Pons (tissue), 1 donor: ENCODE results near the gene PAK2.
A peak's percentile ranks its signal among the peaks of the same experiment; 100 is the strongest.
"Not testable (repeated sequence)": the region's sequence is repeated elsewhere in the genome, so short reads cannot be mapped to it uniquely, and the experiment has no call there.

Experiments
- DNase-seq: peaks from one replicate; pipeline ENCODE4 v3.0.0-alpha.2; 2016; ENCODE audit warnings: low spot score

Gene PAK2

DNA sequence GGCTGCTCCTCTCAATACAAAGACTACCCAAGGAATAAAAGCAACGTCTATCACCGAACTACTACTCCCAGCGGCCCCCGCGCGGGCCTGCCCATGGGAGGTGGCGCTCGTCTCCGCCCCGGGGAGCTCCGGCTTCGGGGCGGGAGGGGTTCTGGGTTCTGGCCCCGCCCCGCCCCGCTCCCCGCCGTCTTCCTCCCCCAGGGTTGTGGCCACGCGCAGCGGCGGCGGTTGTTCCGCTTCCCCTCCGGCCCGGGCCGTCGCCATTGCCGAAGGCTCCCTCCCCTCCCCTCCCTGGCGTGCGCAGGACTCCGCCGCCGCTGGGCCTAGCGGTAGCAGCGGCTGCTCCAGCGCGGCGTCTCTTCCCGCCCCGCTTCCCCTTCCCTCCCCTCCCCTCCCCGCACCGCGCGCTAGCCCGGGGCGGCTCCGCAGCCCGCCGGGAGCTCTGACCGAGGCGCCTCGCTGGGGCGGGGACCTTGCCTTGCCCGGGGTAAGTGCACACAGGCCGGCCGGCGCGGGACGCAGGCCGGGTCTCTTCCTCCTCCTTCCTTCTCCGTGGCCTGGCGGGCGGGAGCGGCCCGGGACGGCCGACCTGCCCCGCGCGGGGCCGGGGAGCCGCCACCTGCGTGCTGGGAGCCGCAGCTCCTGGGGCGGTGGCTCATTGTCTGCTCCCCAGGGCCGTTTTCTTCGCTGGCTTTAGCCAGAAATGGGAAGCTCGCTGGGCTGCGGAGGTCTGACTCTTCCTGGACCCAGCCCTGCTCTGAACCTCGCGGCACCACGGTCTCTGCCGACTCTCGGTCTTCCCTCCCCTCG lies at the start of gene PAK2:
PAK2 (plus strand) TSS at position 187 of the 810 bp plus-strand sequence. CDS start 42,790 bp downstream, outside the sequence.
- DNase-seq: peak; percentile 94

DNA sequence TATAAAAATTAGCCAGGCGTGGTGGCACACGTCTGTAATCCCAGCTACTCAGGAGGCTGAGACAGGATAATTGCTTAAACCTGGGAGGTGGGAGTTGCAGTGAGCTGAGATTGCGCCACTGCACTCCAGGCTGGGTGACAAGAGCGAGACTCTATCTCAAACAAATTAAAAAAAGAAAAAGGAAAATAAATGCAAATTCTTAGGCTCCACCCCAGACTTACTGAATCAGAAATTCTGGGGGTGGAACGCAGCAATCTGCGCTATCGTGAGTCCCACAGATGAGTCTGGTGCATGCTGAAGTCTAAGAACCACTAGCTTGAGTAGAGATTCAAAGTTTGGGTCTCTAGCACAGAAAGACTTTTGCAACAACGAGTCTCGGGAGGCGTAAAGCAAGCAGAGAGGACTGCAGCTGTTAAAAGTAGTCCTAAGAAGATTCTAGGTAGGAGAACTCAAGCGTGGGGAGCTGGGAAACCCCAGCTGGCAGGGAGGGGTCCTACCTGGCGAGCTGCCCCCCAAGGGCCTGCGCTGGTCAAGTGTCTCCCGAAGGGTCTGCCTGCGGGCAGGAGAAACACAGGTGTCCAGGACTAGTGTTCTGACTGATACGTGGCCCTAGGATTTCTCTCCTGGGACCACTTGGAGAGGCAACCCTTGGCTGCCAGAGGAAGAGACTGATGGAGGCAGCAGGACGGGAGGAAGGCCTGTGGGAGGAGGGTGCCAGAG lies 49.6 kb upstream of the PAK2 start:
- DNase-seq: no peak

DNA sequence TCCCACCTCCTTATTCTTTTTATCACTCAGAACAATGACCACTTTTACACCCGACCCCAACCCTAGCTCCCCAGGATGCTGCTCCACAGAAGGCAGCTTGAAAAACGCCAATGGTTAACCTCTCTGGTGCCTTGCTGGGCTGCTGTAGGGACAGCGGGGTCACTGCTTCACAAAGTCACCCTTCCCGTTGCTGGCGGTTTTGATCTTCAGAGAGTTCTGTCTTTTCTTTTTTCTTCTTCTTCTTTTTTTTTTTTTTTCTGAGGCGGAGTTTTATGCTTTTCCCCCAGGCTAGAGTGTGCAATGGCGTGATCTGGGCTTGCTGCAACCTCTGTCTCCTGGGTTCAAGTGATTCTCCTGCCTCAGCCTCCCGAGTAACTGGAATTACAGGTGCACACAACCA lies 48.3 kb upstream of the PAK2 start:
- DNase-seq: no peak

DNA sequence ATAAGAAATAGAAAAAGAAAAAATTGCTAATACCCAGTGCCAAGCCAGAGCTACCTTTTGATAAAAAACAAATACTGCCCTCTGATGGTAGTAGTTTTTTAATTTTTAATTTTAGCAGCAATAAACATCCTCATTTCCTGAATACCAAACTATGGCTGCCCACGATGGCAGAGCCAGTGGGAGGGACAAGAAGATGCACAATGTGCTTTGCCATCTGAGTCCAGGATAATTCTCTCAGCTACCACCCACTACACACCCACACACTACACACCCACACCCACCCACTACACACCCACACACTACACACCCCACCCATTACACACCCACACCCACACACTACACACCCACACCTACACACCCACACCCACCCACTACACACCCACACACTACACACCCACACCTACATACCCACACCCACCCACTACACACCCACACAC lies 45.4 kb upstream of the PAK2 start:
- no peak for DNase-seq

DNA sequence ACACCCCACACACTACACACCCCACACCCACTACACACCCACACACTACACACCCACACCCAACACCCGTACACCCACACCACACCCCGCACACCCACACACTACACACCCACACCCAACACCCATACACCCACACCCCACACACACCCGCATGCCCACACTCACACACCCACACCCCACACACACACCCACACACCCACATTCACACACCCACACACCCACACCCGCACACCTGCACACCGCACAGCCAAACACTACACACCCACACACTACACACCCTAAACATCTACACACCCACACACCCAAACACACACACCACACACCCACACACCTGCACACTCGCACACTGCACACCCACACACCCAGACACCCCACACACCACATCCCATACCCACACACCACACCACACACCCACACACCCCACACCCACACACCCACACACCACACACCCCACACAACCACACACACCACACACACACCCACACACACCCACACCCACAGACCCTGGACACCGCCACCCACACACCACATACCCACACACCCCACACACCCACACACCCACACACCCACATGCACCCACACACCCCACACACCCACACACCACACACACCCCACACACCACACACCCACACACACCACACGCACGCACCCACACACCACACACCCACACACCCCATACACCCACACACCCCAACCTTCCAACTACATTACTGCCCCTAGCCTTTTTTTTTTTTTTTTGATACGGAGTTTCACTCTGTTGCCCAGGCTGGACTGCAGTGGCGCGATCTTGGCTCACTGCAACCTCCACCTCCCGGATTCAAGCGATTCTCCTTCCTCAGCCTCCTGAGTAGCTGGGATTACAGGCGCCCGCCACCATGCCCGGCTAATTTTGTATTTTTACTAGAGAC lies 44.5 kb upstream of the PAK2 start:
- DNase-seq: no peak

DNA sequence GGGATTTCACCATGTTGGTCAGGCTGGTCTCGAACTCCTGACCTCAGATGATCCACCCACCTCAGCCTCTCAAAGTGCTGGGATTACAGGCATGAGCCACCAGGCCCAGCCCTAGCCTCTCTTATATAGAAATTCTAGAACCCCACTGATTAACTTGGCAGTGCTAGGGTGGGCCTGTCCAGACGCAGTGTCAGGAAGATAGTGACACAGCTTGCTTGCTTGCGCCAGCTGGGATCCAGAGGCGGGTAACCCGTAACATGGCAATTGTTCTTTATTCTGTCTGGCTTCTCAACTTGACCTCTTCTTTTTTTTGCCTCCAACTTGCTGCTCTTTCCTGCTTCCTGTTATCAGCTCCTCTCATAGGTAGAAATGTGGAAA lies 43.8 kb upstream of the PAK2 start:
- no peak for DNase-seq

DNA sequence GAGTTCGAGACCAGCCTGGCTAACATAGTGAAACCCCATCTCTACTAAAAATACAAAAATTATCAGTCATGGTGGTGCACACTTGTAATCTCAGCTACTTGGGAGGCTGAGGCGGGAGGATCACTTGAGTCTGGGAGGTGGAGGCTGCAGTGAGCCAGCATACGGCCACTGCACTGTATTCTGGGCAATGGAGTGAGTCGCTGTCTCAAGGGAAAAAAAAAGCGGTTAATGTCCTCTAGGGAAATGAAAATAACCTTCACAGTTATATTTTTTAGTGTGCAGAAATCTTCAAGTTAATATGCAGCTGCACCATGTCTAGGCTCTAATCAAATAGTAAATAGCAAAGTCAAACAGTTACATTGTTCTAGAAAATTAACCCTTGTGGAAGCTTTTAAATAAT lies 42.4 kb upstream of the PAK2 start:
- DNase-seq: no peak

DNA sequence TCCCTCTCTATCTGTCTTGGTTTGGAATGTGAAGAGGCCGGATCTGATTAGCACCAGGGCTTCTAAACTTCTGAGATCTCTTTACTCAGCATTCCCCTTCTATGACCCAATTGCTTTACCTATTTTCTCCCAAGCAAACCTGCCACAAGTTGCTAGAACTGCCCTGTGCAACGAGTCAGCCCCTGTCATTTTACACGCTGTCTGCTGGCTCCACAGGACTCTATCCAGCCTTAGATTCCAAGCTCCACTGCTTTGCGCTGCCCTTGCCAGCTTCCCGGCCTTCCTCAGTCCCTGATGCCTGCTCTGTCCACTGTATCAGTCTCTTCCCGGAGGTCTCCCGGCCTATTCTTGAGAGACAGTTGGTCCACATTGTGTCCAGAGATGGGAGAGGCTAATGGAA lies 39.9 kb upstream of the PAK2 start:
- DNase-seq: no peak

DNA sequence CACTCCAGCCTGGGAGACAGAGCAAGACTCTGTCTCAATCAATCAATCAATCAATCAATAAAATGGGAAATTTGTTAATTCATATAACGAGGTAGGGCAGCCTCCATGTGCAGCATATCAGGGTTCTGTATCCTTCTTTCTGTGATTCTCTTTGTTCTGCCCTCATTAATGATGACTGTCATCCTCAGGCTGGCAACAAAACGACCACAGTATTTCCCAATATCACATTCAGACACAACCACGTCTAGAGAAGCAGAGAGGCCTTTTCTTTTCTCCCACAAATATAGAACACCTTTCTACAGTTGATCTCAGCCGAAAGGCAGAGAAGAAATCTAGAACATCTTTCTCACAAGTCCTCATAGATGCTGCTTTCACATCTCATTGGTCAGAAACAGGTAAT lies 38.9 kb upstream of the PAK2 start:
- DNase-seq: no peak

DNA sequence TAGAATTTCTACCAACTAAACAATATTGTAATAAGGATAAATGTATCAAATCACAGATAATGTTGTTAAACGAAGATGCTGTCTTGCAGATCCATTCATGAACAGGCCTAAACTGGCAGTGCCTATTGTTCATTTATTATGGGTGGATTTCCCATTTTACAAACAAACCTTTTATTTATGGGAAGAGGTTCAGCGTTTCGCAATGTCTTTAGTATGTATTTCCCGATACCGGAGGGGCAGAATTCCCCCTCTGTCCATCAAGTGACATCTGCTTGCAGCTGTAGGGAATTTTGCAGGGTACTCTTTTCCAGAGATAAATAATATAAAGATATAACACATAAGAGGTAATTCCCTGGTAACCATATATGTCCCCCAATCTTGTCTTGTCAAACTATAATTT lies 33.3 kb upstream of the PAK2 start:
- no peak for DNase-seq

DNA sequence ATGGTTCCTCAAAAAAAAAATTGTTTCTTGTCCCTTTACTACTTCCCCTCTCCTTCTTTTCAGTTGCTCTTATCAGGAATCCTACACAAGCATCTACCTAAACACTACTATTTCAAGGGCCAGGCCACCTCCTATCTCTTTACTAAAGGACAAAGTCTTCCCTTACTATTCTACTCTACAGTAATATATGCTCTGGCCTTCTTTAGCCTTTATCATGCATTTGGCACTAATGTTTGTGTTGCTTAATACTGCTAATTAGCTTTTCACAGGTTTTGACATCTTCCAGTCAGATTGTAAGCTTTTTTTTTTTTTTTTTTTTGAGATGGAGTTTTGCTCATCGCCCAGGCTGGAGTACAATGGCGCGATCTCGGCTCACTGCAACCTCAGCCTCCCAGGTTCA lies 32.9 kb upstream of the PAK2 start:
- no peak for DNase-seq

DNA sequence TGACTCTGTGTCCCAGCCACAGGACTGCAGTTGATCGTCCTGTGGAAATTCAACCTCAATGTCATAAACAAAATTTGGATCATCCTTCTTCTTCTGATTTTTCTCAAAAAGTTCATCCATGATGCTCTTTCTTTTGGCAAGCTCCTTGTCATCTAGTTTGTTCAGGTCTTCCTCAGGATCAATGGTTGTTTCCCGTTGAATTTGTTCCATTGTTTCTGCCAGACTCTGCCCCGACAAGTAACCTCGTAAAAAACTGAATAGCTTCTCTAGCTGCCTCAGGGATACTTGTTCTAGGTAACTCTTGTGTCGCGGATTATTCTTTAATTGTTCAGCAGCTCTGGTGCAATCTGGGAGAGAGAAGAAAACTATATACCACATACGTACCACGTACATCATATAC lies 32.1 kb upstream of the PAK2 start:
- no peak for DNase-seq

DNA sequence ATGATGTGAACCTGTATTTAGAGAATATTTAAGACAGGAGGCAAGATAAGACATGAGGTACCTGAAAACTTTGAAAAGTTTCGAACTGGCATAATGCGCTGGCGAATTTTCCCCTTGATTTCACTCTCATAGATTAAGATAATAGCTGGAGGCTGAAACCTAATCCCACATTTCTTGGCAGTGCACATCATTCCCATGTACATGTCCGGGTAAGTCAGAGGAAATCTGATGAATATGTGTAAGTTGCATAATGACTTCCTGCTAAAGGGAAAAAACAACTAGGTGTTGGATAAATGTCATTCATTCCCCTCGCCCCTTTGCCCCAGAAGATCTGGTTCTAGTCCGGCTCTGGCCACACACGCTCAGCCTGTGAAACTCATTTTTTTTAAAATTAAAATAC lies 31.2 kb upstream of the PAK2 start:
- no peak for DNase-seq

DNA sequence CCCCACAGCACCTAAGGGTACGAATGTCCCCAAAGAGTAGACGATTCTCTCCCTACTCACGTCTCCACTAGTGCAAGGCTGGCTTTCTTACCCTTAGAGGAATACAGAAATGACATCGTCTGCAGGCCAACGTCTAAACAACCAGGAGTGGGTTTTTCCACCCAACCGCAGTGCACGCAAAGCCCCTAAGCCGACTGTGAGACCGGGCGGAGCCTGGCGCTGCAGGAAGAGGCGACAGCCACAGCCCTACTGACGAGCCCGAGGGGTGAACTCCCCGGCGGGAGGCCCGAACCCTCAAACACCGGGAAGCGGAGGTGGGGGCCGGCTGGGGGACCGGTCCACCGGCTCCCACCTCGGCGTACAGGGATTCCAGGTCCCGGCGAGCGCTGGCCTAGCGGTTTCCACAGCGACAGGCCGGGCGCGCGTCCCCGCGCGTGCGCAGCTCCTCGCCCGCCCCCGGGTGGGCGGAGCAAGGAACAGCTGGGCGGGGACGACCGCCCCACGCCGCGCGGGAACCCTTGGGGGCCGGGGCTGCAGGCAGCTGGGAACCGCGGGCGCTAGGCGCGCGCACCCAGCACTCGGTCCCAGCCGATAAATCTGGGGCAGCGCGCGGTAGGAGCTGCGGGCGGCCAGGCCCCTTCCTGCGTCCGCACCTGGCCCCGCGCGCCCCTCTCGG lies 27.7 kb upstream of the PAK2 start, which contains the start of the genes CEP19 and PIGX:
CEP19 (minus strand) TSS at position 413 of the 676 bp plus-strand sequence. CDS start 3,593 bp downstream, outside the sequence.
PIGX (plus strand) TSS at position 540 of the 676 bp plus-strand sequence.
- peak; percentile 89 for DNase-seq

DNA sequence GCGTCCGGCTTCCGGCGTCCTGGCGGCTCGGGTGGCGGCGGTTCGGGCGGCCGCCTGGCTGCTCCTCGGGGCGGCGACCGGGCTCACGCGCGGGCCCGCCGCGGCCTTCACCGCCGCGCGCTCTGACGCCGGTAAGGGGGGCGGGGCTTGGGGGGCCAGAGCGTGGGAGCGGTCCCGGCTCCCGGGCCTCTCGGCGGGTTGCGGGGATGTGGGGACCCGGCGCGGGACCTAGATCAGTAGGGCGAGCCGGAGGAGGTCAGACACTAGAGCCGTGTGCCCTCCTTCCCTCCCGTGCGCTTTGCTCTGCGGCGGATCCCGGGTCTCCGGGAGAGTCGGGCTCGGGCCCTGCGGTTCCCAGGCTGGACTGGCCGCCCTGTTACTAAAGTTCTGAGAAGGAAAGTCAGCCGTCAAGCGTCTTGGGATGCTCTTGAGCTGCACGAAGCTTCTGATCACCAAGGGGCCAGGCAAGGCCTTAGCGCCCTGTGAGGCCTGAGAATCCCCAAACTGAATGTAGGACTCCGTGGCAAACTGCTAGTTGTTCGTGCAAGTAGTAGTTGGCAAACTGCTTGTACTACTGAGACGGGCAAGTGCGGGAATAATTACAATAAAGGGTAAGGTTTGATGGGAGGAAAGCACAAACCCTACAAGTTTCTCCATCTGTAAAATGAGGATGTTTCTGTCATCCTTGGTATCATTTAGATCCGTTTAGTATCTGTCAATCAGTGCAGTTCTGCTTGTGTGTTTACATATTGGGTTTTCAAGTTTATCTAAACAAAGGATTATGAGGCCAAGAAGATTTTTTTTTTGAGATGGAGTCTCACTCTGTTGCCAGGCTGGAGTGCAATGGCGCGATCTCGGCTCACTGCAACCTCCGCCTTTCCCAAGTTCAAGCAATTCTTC lies 26.9 kb upstream of the PAK2 start:
- peak; percentile 39 for DNase-seq

DNA sequence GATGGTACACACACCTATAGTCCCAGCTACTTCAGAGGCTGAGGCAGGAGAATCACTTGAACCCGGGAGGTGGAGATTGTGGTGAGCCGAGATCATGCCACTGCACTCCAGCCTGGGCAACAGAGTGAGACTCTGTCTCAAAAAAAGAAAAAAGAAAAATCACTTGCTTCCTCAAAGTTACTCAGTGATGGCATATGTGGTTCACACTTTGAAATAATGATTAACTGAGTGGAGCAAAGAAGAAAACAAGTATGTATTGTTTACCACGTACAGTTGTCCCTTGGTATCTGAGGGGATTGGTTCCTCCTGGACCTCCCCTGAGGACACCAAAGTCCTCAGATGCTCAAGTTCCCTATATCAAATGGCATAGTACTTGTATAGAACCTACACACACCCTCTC lies 22.5 kb upstream of the PAK2 start:
- DNase-seq: not testable (repeated sequence)

DNA sequence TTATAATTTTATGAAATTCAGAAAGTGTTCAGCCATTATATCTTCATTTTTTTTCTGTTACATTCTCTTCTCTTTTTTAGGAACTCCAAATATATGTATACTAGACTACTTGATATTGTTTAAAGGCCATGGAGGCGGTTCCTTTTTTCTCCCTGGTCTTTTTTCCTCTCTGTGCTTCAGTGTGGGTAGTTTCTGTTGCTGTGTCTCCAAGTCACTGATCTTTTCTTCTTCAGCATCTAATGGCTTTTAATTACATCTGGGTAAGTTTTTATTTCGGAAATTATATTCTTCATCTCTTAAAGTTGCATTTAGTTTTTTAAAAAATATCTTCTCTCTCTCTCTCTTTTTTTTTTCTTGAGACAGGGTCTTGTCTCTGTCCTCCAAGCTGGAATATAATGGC lies 18.6 kb upstream of the PAK2 start:
- no peak for DNase-seq

DNA sequence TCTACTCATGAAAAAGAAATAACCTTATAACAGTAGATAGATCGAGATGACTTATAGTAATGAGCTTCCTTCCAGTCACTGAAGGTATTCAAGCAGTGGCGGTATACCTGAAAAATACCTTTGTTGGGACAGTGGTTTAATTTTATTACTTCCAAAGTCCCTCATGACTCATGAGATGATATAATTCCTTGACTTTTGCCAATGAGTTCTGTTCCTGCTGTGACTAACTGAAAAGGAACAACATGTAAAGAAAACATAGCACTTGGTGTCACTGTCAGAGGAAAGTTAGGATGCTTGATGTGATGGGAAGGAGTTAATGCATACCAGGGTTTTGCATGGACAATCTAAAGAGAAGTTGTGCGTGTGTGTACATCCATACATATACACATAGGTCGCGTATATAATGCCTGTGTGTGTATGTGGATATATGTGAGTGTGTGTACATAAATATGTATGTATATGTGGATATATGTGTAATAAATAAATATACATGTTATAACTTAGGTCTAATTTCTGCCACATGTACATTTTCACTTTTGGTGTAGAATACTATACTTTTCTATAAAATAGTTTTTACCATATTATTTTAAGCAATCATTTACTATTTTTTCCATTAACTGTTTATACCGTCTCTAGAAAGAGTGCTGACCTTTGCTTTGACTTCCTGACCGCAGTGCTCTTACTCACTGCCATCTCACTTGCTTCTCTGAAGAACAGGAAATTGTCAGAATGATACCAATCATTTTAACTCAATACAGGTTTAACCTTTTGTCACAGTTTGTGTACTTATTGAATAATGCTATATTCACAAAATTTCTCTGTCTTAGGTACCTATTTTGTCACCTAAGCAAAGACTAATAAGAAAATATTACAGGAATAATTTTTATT lies 12.6 kb upstream of the PAK2 start:
- no peak for DNase-seq

DNA sequence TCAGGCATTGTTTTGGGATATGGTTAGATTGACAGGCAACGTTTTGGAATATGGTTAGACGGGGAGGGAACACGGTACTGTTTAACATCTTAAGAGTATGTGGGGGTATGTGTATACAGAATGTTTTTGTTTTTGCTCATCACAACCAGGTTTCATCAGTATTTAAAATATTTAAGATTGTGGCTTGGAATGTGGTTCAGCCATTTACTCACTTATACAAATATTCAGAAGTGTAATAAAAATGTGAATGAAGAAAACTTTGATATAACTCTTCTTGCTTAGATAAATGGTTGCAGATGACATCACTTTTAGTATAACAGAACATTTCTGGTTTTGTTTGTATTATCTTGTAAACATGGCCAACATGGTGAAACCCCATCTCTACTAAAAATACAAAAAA lies 3.9 kb upstream of the PAK2 start:
- no peak for DNase-seq
